NCI-H1694 (cell line): ENCODE measurements around the gene CTRB1.
"Not testable (repeated sequence)": the region's sequence is repeated elsewhere in the genome, so short reads cannot be mapped to it uniquely, and the experiment has no call there.

Experiments used
- DNase-seq: peaks from one replicate; lab custom pipeline; 2025; lab: John Stamatoyannopoulos, UW

The CTRB1 gene

GRCh38 chr16:75204410-75204758 lies 14.4 kb upstream of the CTRB1 start:
- DNase-seq, result no peak

DNA sequence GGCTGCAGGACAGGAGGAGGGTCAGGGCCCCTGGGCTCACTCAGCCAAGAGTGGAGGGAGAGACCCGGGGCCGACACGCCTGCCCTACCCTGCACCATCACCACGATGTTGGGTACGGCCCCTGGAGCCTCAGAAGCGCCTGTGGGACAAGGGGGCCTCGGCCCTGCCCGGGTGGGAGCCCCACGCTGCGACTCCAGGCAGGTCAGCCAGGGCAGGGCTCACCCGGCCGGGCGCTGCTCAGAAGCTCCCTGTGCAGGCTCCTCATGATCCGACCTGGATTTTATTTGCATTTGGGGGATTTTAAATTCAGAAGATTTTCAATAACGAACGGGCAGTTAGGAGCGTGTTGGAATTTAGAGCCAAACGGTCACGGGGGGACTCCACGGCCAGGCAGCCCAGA lies 13.9 kb upstream of the CTRB1 start:
- DNase-seq, result not testable (repeated sequence)

- not testable (repeated sequence) for DNase-seq
These were observed 13.3 kb upstream of the CTRB1 start for GRCh38 chr16:75205438-75205837.

GRCh38 chr16:75205961-75206748 lies 12.6 kb upstream of the CTRB1 start:
- not testable (repeated sequence) for DNase-seq

- DNase-seq, result no peak
These were observed 11.9 kb upstream of the CTRB1 start, which contains the start of gene CTRB2 for GRCh38 chr16:75206749-75207451. Gene CTRB2 (minus strand): TSS chr16:75207161. CDS start chr16:75207141, 20 bp downstream.

DNA sequence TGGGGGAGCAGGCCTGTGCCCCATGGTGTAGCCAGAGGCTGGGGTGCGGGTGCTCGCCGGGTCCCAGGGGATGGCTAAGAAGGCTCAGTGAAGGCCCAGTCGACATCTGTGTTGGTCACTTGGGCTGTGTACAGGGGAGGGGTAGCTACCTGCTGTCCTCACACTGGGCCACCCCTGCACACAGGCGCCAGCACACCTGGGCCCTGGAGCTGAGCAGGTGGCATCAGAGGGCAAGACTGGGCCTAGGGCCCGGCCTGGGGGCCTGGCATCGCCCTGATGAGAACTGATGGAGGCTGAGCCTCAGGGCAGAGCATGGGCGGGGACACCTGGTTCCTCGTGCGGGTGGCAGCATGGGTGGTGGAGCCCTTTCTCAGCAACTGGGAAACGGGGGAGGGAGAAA lies 11.0 kb upstream of the CTRB1 start:
- DNase-seq, result no peak

DNA sequence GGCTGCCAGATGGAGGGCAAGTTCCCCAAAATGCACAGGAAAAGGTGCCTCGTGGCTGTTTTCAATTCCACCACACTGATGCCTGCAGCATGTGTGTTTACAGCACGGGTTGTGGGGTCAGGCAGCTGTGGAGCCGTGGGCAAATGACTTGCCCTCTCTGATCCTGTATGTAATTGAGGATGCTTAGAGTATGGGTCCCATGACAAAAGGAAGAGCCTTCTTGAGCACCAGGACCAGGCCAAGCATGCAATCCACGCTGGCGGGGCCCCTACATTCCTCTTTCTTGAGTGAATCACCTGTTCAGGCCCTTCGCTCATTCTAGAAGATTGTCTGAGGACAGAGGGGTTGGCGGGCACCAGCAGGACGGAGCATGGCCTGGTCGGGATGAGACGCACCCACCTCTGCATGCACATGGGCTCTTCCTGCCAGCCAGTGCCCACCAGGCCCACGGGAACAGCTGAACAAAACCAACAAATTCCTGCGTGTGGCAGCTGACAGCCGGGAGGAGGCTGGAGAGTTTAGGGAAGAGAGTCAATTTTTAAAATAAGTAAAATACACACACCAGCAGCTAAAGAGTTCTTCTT lies 10.5 kb upstream of the CTRB1 start:
- no peak for DNase-seq

- no peak for DNase-seq
These were observed 9.8 kb upstream of the CTRB1 start for GRCh38 chr16:75208861-75209505.

DNA sequence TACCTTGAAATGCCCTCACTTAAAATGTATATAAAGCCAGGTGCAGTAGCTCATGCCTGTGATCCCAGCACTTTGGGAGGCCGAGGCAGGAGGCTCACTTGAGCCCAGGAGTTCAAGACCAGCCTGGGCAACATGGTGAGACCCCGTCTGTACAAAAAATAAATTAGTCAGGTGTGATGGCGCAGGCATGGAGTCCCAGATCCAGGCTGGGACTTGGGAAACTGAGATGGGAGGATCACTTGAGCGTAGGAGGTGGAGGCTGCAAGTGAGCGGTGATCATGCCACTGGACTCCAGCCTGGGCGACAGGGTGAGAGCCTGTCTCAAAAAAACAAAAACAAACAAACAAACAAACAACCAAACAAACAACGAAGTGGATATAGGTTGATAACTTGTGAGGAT lies 9.3 kb upstream of the CTRB1 start:
- not testable (repeated sequence) for DNase-seq

- no peak for DNase-seq
These were observed 8.8 kb upstream of the CTRB1 start for GRCh38 chr16:75209944-75210343.

GRCh38 chr16:75211286-75211685 lies 7.5 kb upstream of the CTRB1 start:
- DNase-seq, result not testable (repeated sequence)

DNA sequence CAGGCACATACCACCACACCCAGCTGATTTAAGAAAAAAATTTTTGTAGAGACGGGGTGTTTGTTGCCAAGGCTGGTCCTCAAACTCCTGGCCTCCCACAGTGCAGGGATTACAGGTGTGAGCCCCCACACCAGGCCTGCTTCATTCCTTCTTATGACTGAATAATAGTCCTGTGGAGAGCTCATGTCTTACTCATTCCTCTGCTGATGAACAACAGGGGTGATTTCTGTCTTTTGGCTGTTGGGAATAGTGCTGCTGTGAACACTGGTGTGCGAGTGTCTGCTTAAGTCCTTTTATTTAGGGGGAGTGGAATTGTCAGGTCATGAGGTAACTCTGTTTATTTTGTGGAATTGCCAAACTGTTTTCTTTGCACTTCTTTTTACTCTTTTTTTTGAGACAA lies 2.7 kb upstream of the CTRB1 start:
- no peak for DNase-seq

- no peak for DNase-seq
These were observed 2.2 kb upstream of the CTRB1 start for GRCh38 chr16:75216576-75216975.

DNA sequence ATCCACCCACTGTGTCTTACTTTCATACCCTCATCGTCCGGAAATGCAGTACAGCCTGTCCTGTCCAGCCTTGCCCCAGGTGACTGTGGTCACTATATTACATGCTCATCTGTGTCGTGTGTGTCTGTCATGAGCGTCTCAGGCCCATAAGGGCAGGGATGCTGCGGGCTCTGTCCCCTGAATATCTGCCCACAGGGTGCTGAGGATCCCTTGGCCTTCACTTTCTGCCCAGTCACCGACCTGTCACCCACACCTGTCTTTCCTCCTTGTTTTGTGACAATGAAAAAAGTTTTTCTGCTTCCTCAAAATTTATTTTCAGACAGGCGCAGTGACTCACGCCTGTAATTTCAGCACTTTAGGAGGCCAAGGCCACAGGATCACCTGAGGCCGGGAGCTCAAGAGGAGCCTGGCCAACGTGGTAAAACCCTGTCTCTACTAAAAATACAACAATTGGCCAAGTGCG lies 1.4 kb upstream of the CTRB1 start:
- DNase-seq, result no peak

DNA sequence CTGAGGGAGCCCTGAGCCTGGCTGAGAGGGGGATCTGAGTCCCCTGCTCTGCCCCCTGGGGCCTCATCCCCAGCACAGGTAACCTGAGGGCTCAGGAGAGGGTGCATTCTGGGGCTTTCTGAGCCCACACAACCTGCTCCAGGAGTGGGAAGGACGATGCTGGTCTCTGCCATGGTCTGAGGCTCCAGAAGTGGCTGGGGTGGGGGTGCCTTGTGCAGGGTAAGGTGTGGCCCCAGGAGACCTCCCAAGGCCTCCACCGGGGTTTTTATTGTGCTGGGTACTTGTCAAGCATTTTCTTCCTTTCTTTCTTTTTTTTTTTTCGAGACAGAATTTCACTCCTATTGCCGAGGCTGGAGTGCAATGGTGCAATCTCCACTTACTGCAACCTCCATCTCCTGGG lies 300 bp downstream of the CTRB1 start:
- no peak for DNase-seq

DNA sequence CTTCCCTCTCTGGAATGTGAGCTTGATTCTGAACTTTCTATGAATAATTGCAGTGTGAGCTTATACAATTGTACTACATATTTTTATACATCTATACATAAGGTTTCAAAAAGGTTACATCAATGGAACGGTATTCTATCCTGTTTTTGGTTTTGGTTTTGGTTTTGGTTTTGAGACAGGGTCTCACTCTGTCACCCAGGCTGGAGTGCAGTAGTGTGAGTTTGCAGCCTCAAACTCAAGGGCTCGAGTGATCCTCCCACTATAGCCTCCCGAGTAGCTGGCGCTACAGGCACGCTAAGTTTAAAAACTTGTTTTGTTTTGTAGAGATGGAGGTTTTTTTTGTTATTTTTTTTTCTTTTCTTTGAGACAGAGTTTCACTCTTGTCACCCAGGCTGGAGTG lies 1.1 kb downstream of the CTRB1 start:
- no peak for DNase-seq

GRCh38 chr16:75222271-75222783 lies 3.5 kb downstream of the CTRB1 start:
- no peak for DNase-seq

DNA sequence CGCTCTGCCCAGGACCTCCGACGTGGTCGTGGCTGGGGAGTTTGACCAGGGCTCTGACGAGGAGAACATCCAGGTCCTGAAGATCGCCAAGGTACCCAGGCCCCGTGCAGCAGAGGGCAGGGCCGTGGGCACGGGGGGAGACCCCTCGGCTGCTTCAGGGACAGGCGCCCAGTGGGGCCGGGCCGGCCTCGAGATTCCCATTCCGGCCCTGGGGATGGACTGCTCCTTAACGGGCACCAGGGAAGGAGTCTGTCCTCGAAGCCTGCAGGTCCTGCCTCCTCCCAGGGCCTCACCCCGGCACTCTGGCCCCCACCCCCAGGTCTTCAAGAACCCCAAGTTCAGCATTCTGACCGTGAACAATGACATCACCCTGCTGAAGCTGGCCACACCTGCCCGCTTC lies 4.3 kb downstream of the CTRB1 start:
- not testable (repeated sequence) for DNase-seq

DNA sequence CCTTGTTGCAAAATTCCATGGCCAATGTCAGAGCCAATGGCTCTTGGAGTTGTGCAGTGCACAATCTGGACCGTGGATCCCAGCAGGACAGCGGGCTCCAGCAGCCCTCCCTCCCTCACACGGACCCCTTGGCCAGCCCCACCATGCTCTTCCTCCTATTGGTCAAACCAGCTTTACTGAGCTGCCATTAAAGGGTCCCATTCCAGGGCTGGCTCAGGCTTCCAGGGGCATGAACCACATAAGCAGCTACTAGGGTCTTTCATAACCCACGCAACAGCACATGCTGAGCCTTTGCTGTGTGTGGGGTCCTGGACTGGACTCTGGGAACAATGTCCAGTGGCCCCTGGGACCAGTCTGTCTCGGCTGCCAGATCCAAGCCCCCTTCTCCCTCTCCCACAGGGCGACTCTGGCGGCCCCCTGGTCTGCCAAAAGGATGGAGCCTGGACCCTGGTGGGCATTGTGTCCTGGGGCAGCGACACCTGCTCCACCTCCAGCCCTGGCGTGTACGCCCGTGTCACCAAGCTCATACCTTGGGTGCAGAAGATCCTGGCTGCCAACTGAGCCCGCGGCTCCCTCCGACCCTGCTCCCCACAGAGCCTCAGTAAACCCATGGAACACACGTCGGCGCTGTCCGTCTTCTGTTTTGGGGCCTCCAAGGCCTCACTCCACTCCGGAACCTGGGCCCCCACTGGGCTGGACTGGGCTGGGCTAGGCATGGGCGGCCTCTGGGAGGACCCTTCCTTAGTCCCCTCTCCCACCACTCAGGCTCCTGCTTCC lies 5.7 kb downstream of the CTRB1 start:
- no peak for DNase-seq

DNA sequence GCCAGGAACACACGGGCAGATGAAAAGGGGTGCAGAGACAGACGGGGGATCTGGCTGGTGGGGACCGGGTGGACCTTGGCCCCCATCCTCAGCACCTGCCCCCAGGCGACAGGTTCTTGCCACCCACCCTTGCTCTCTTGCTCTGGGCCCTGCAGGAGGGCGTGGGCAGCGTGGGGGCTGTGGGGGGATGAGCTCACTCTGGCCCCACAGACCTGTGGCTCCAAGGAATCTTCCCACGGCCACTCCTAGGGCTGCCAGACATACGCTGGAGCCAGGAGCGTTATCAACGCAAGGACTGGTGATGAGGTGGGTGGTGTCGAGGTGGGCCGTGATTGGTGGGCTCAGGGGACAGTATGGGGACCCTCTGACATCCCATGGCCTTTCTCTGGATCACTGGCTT lies 6.3 kb downstream of the CTRB1 start:
- DNase-seq, result no peak

DNA sequence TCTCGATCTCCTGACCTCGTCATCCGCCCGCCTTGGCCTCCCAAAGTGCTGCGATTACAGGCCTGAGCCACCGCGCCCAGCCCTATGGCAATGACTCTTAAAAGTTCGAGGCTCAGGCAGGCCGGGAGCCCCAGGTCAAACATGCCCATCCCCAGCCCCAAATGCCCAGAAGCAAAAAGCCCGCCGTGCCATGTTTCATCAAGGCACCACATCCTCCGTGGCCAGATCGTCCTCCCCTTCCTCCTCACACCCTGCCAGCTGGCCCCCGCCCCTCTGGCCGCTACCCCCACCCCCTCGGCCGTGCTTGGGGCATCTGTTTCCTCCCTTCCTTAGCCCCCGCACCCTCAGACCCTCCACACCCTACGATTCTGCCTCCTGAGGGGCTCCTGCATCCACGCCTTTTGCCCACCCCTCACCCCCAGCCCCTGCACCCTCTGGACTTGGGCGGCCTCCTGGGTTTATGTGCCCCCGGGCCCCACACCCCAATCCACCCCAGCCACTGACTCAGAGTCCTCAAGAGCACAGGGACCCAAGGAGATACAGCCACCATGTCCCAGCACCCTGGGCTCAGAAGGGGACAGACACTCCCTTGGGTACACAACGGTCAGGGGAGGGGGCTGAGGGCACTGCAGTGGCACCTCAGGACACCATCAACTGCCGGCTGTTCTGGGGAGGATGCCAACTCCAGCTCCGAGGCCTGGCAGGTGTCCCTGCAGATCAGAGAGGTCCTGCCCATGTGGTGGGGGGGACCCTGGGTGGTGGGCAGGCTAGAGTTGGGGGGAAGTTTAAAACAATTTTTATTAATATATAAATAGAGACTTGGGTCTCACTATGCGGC lies 7.1 kb downstream of the CTRB1 start:
- no peak for DNase-seq
